NB4 (cell line): ENCODE measurements around the gene SLC36A3.
A peak's percentile ranks its signal among the peaks of the same experiment; 100 is the strongest.

Experiments used
- DNase-seq: peaks from one replicate; pipeline ENCODE4 v3.0.0; 2010; ENCODE audit warnings: low read depth
- H3K4me3 ChIP-seq: one replicate; pipeline ENCODE4 v1.5.1; 2011; ENCODE audit warnings: mild to moderate bottlenecking, low read depth, low read length, moderate library complexity
- CTCF ChIP-seq: IDR thresholded peaks from one replicate; pipeline ENCODE4 v1.5.1; 2012; ENCODE audit warnings: low read depth, low read length
- MAX ChIP-seq: IDR thresholded peaks from 2 replicates; pipeline ENCODE4 v1.6.1; 2011; ENCODE audit warnings: low read depth, low read length
- MYC ChIP-seq: IDR thresholded peaks from 2 replicates; pipeline ENCODE4 v1.6.1; 2011; ENCODE audit warnings: low read depth, low read length
- POLR2A ChIP-seq: IDR thresholded peaks from 2 replicates; pipeline ENCODE4 v1.6.1; 2011; ENCODE audit warnings: mild to moderate bottlenecking; ENCODE audit not compliant: insufficient read length; ENCODE audit errors: extremely low read depth

SLC36A3 gene

DNA sequence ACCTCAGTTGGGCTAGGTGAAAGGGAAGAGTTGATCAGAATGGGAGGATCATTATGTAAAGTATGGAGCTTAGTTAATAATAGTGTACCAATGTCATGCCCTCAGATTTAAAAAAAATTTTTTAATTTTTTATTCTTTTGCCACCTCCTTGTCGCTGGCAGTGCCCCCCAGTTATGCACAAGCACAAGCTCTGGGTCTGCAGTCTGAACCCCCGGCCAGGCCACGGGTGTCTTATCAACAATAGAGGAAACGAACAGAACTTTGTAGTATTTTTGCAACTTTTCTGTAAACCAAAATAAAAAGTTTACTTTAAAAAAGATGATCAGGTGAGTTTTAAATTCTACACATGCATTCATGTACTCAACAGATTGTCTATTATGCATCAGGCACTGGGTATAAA, 51.9 kb downstream of the SLC36A3 start:
- DNase-seq, result no peak
- peak overlapping the region; percentile 61 for H3K4me3 ChIP-seq
- no peak for TF ChIP-seq CTCF
- no peak for TF ChIP-seq POLR2A
- no peak for TF ChIP-seq MAX
- no peak for TF ChIP-seq MYC

DNA sequence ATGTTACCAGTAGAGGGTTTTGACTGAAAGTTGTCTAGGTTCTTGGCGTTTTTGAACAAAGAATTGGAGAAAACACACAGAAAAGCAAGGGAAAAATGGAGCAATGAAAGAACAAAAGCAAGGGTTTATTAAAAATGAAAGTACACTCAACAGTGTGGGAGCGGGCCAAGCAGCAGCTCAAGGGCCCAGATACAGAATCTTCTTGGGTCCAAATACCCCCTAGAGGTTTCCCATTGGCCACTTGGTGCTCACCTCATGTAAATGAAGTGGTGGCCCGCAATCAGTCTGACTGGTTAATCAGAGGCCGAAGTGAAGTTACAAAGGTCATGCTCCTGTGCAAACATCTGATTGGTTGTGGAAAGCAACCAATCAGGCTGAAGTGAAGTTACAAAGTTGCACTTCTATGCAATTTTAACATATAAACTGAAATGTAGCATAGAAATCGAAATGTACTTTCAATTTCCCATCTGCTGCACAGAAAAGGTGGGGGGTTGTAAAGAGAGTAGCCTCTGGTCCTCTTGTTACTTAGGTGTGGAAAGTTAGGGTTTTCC, 52.5 kb downstream of the SLC36A3 start:
- DNase-seq, result peak; percentile 18
- no peak for TF ChIP-seq MYC
- TF ChIP-seq MAX, result no peak
- no peak for TF ChIP-seq CTCF
- TF ChIP-seq POLR2A, result no peak

GRCh38 chr5:151250346-151251000, 53.1 kb downstream of the SLC36A3 start:
- no peak for TF ChIP-seq CTCF
- no peak for TF ChIP-seq POLR2A
- TF ChIP-seq MAX, result no peak
- TF ChIP-seq MYC, result no peak
- no peak for DNase-seq
- no peak overlapping the region for H3K4me3 ChIP-seq

More for the DNA sequence above, 52.5 kb downstream of the SLC36A3 start:
- no peak overlapping the region for H3K4me3 ChIP-seq

DNA sequence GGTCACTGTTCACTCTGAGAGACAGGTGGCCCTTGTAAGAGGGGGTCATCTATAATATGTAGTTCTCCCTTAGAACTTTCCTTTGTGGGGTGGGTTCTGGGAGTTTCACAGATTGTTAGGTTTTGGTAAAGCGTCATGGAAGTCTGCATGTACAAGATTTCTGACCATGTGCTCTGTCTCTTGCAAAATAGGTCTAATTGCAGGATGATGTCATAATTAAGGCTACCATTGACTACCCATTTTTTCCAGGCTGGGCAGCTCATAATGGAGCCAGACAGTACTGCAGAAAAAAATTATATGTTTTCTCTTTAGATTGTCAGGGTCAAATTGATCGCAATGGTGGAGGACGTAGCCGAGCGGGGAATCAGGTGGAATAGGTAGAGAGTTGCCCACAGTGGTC, 54.3 kb downstream of the SLC36A3 start:
- no peak for DNase-seq
- TF ChIP-seq POLR2A (no peak), CTCF (no peak), MYC (no peak), MAX (no peak; the same call in 1 of the 2 replicates)
- H3K4me3 ChIP-seq, result no peak overlapping the region

- H3K4me3 ChIP-seq, result no peak overlapping the region
- no peak for DNase-seq
- TF ChIP-seq MYC (no peak), CTCF (no peak), MAX (no peak), POLR2A (no peak)
Measured at GRCh38 chr5:151248651-151249050, 54.9 kb downstream of the SLC36A3 start.
